SK-N-SH treated with all-trans-retinoic acid at 6 μM for 48 hours (cell line): ENCODE data around the gene PSEN1.

Experiments used
- ATAC-seq: fragments of 200-7000 bp; cut with Tn5 transposase; 3 replicates; pipeline ENCODE4 v1.9.1; 2020; ENCODE audit warnings: mild to moderate bottlenecking, moderate library complexity
- ARNTL ChIP-seq: fragments of 450-650 bp; formaldehyde crosslinking; IDR thresholded peaks from 2 replicates; pipeline ENCODE4 v1.5.0; 2020; ENCODE audit warnings: low read depth, mild to moderate bottlenecking, moderate library complexity, borderline replicate concordance
- BACH2 ChIP-seq: fragments of 250-450 bp; sonication (Bioruptor Pico); IDR thresholded peaks from 2 replicates; pipeline ENCODE4 v1.9.0; 2021; ENCODE audit warnings: mild to moderate bottlenecking, borderline replicate concordance
- CSDC2 ChIP-seq: fragments of 250-450 bp; sonication (Bioruptor Pico); IDR thresholded peaks from 2 replicates; pipeline ENCODE4 v1.5.0; 2020; ENCODE audit warnings: mild to moderate bottlenecking, moderate library complexity
- GLIS3 ChIP-seq: fragments of 250-450 bp; sonication (Bioruptor Pico); IDR thresholded peaks from 2 replicates; pipeline ENCODE4 v1.5.0; 2020; ENCODE audit warnings: mild to moderate bottlenecking, moderate library complexity
- OSR1 ChIP-seq: fragments of 250-450 bp; sonication (Bioruptor Pico); IDR thresholded peaks from 2 replicates; pipeline ENCODE4 v1.8.0; 2022; ENCODE audit warnings: moderate library complexity, mild to moderate bottlenecking, inconsistent platforms
- PPARA ChIP-seq: fragments of 250-450 bp; sonication (Bioruptor Pico); IDR thresholded peaks from 2 replicates; pipeline ENCODE4 v1.5.0; 2020; ENCODE audit warnings: mild to moderate bottlenecking, borderline replicate concordance
- RARB ChIP-seq: fragments of 250-450 bp; sonication (Bioruptor Pico); IDR thresholded peaks from 2 replicates; pipeline ENCODE4 v1.8.0; 2021; ENCODE audit warnings: mild to moderate bottlenecking, moderate library complexity
- SNAI2 ChIP-seq: fragments of 250-450 bp; sonication (Bioruptor Pico); IDR thresholded peaks from 2 replicates; pipeline ENCODE4 v1.5.0; 2020; ENCODE audit warnings: mild to moderate bottlenecking, moderate library complexity
- TOX ChIP-seq: fragments of 250-450 bp; sonication (Bioruptor Pico); IDR thresholded peaks from 2 replicates; pipeline ENCODE4 v1.8.0; 2021; ENCODE audit warnings: mild to moderate bottlenecking, moderate library complexity, borderline replicate concordance
- ZFP3 ChIP-seq: fragments of 250-450 bp; sonication (Bioruptor Pico); IDR thresholded peaks from 2 replicates; pipeline ENCODE4 v1.5.0; 2020; ENCODE audit warnings: mild to moderate bottlenecking, moderate library complexity
- ZFP30 ChIP-seq: fragments of 450-650 bp; formaldehyde crosslinking; IDR thresholded peaks from 2 replicates; pipeline ENCODE4 v1.5.0; 2022; ENCODE audit warnings: mild to moderate bottlenecking, moderate library complexity
- ZNF70 ChIP-seq: fragments of 450-650 bp; formaldehyde crosslinking; IDR thresholded peaks from 2 replicates; pipeline ENCODE4 v1.5.0; 2020; ENCODE audit warnings: mild to moderate bottlenecking, moderate library complexity
- TF ChIP-seq, protein P1 (sequence below): fragments of 250-450 bp; sonication (Bioruptor Pico); IDR thresholded peaks from 2 replicates; pipeline ENCODE4 v1.8.0; 2021; ENCODE audit warnings: low read depth, mild to moderate bottlenecking, moderate library complexity, borderline replicate concordance
- TF ChIP-seq, protein P2 (sequence below): fragments of 250-450 bp; sonication (Bioruptor Pico); IDR thresholded peaks from 2 replicates; pipeline ENCODE4 v1.5.1; 2020; ENCODE audit warnings: low read depth, mild to moderate bottlenecking, moderate library complexity
- TF ChIP-seq, protein P3 (sequence below): fragments of 250-450 bp; sonication (Bioruptor Pico); IDR thresholded peaks from 2 replicates; pipeline ENCODE4 v1.5.0; 2020; ENCODE audit warnings: mild to moderate bottlenecking, moderate library complexity
- TF ChIP-seq, protein P4 (sequence below): fragments of 250-450 bp; sonication (Bioruptor Pico); IDR thresholded peaks from 2 replicates; pipeline ENCODE4 v1.5.1; 2021; ENCODE audit warnings: mild to moderate bottlenecking, moderate library complexity
- TF ChIP-seq, protein P5 (sequence below): fragments of 250-450 bp; sonication (Bioruptor Pico); IDR thresholded peaks from 2 replicates; pipeline ENCODE4 v1.8.0; 2020; ENCODE audit warnings: mild to moderate bottlenecking, moderate library complexity, borderline replicate concordance

PSEN1 gene

DNA sequence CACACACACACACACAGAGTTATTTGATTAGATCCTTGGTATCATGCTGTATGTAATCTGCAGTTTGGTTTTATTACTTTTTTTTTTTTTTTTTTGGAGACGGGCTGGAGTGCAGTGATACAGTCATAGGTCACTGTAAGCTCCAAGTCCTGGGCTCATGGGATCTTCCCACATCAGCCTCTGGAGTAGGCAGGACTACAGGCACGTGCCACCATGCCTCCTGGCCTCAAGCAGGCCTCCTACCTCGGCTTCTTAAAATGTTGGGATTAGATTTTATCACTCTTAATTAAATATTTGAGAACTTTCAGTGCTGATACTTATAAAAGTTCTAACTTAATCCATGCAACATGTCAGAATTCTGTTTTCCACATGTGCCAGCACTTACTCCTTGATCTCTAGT, 31.3 kb upstream of the PSEN1 start:
- no peak for TF ChIP-seq ARNTL (CRISPR knock-in tag)
- no peak for TF ChIP-seq RARB
- TF ChIP-seq, protein P1, sequence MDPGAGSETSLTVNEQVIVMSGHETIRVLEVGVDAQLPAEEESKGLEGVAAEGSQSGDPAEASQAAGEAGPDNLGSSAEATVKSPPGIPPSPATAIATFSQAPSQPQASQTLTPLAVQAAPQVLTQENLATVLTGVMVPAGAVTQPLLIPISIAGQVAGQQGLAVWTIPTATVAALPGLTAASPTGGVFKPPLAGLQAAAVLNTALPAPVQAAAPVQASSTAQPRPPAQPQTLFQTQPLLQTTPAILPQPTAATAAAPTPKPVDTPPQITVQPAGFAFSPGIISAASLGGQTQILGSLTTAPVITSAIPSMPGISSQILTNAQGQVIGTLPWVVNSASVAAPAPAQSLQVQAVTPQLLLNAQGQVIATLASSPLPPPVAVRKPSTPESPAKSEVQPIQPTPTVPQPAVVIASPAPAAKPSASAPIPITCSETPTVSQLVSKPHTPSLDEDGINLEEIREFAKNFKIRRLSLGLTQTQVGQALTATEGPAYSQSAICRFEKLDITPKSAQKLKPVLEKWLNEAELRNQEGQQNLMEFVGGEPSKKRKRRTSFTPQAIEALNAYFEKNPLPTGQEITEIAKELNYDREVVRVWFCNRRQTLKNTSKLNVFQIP, result no peak
- TF ChIP-seq PPARA (CRISPR knock-in tag), result no peak
- TF ChIP-seq, protein P2, sequence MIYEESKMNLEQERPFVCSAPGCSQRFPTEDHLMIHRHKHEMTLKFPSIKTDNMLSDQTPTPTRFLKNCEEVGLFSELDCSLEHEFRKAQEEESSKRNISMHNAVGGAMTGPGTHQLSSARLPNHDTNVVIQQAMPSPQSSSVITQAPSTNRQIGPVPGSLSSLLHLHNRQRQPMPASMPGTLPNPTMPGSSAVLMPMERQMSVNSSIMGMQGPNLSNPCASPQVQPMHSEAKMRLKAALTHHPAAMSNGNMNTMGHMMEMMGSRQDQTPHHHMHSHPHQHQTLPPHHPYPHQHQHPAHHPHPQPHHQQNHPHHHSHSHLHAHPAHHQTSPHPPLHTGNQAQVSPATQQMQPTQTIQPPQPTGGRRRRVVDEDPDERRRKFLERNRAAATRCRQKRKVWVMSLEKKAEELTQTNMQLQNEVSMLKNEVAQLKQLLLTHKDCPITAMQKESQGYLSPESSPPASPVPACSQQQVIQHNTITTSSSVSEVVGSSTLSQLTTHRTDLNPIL, result no peak
- TF ChIP-seq OSR1 (CRISPR knock-in tag), result no peak
- no peak for TF ChIP-seq ZFP3 (CRISPR knock-in tag)
- no peak for TF ChIP-seq TOX
- TF ChIP-seq CSDC2, result no peak
- TF ChIP-seq, protein P3, sequence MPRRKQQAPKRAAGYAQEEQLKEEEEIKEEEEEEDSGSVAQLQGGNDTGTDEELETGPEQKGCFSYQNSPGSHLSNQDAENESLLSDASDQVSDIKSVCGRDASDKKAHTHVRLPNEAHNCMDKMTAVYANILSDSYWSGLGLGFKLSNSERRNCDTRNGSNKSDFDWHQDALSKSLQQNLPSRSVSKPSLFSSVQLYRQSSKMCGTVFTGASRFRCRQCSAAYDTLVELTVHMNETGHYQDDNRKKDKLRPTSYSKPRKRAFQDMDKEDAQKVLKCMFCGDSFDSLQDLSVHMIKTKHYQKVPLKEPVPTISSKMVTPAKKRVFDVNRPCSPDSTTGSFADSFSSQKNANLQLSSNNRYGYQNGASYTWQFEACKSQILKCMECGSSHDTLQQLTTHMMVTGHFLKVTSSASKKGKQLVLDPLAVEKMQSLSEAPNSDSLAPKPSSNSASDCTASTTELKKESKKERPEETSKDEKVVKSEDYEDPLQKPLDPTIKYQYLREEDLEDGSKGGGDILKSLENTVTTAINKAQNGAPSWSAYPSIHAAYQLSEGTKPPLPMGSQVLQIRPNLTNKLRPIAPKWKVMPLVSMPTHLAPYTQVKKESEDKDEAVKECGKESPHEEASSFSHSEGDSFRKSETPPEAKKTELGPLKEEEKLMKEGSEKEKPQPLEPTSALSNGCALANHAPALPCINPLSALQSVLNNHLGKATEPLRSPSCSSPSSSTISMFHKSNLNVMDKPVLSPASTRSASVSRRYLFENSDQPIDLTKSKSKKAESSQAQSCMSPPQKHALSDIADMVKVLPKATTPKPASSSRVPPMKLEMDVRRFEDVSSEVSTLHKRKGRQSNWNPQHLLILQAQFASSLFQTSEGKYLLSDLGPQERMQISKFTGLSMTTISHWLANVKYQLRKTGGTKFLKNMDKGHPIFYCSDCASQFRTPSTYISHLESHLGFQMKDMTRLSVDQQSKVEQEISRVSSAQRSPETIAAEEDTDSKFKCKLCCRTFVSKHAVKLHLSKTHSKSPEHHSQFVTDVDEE (CRISPR knock-in tag), result no peak
- no peak for TF ChIP-seq ZNF70 (CRISPR knock-in tag)
- TF ChIP-seq BACH2 (CRISPR knock-in tag), result no peak
- TF ChIP-seq GLIS3 (CRISPR knock-in tag), result no peak
- no peak for TF ChIP-seq SNAI2 (CRISPR knock-in tag)
- no peak for TF ChIP-seq ZFP30 (CRISPR knock-in tag)
- ATAC-seq, result no peak; the same call in 2 of the 3 replicates

DNA sequence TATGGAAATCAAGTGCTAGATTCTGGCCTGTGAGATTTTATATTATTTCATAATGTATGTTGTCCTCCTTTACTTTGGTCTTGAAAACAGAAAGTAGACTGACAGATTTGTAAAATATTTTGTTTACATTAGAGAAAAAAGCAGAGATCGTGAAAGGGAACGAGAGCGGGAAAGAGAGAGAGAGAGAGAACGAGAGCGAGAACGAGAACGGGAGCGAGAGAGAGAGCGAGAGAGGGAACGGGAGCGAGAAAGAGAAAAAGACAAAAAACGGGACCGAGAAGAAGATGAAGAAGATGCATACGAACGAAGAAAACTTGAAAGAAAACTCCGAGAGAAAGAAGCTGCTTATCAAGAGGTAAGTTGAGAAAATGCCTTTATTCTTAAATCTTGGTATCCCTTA, 30.6 kb upstream of the PSEN1 start:
- TF ChIP-seq SNAI2 (CRISPR knock-in tag) (no peak), OSR1 (CRISPR knock-in tag) (no peak), ZNF70 (CRISPR knock-in tag) (no peak), BACH2 (CRISPR knock-in tag) (no peak), ZFP3 (CRISPR knock-in tag) (no peak), CSDC2 (no peak), GLIS3 (CRISPR knock-in tag) (no peak), PPARA (CRISPR knock-in tag) (no peak)
- TF ChIP-seq, protein P1, result no peak
- TF ChIP-seq, protein P3 (CRISPR knock-in tag), result no peak
- TF ChIP-seq, protein P4, sequence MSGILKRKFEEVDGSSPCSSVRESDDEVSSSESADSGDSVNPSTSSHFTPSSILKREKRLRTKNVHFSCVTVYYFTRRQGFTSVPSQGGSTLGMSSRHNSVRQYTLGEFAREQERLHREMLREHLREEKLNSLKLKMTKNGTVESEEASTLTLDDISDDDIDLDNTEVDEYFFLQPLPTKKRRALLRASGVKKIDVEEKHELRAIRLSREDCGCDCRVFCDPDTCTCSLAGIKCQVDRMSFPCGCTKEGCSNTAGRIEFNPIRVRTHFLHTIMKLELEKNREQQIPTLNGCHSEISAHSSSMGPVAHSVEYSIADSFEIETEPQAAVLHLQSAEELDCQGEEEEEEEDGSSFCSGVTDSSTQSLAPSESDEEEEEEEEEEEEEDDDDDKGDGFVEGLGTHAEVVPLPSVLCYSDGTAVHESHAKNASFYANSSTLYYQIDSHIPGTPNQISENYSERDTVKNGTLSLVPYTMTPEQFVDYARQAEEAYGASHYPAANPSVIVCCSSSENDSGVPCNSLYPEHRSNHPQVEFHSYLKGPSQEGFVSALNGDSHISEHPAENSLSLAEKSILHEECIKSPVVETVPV (CRISPR knock-in tag), result no peak
- TF ChIP-seq, protein P5, sequence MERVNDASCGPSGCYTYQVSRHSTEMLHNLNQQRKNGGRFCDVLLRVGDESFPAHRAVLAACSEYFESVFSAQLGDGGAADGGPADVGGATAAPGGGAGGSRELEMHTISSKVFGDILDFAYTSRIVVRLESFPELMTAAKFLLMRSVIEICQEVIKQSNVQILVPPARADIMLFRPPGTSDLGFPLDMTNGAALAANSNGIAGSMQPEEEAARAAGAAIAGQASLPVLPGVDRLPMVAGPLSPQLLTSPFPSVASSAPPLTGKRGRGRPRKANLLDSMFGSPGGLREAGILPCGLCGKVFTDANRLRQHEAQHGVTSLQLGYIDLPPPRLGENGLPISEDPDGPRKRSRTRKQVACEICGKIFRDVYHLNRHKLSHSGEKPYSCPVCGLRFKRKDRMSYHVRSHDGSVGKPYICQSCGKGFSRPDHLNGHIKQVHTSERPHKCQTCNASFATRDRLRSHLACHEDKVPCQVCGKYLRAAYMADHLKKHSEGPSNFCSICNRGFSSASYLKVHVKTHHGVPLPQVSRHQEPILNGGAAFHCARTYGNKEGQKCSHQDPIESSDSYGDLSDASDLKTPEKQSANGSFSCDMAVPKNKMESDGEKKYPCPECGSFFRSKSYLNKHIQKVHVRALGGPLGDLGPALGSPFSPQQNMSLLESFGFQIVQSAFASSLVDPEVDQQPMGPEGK (CRISPR knock-in tag), result no peak
- TF ChIP-seq, all 23 proteins: peak for 0
- ATAC-seq, result no peak
